IMR-90 (cell line): ENCODE results near the gene KLLN. TPM values are rescaled to one million over a fixed set of nuclear protein-coding genes. Genes with fewer than 3 reads are reported as not detected.

Experiments used
- ATAC-seq: fragments of 200-7000 bp; cut with Tn5 transposase; 2 replicates; pipeline ENCODE4 v1.9.1; 2020; ENCODE audit warnings: low read depth, mild to moderate bottlenecking, moderate library complexity
- BruUV-seq: library from RNA; stranded (reverse); fragments of 400-500 nt; replicated peaks from 2 replicates; lab custom pipeline; 2021; lab: Mats Ljungman, UMichigan
- CTCF ChIA-PET: fragments of 300-600 bp; formaldehyde crosslinking; extraction: SDS; loops from one replicate; lab custom pipeline; 2021; ENCODE audit warnings: antibody characterized with exemption; lab: Yijun Ruan, JAX
- POLR2A ChIA-PET: fragments of 300-600 bp; sonication (Branson Sonifier 250); formaldehyde crosslinking; loops from one replicate; lab custom pipeline; 2022; ENCODE audit warnings: antibody characterized with exemption; ENCODE audit not compliant: unreplicated experiment; lab: Charles Lee
- DNase-seq: peaks from one replicate; pipeline ENCODE4 v3.0.0; 2013
- H2AFZ ChIP-seq: replicated peaks from 2 replicates; pipeline ENCODE3; 2013; ENCODE audit warnings: low read length, mild to moderate bottlenecking; ENCODE audit not compliant: poor library complexity
- H2AK5ac ChIP-seq: 2 replicates; pipeline ENCODE4 v1.6.1; 2013; ENCODE audit warnings: low read depth, low read length, inconsistent platforms
- H2AK9ac ChIP-seq: replicated peaks from 2 replicates; pipeline ENCODE3; 2013; ENCODE audit warnings: mild to moderate bottlenecking, low read depth, low read length, moderate library complexity; ENCODE audit not compliant: poor library complexity
- H2BK120ac ChIP-seq: 2 replicates; pipeline ENCODE4 v1.6.1; 2013; ENCODE audit warnings: low read depth, low read length, inconsistent platforms
- H2BK15ac ChIP-seq: 3 replicates; pipeline ENCODE4 v1.6.1; 2013; ENCODE audit warnings: low read depth, low read length, inconsistent platforms
- H2BK20ac ChIP-seq: 2 replicates; pipeline ENCODE4 v1.6.1; 2013; ENCODE audit warnings: low read depth, mild to moderate bottlenecking, inconsistent platforms, low read length, moderate library complexity
- H2BK5ac ChIP-seq: 2 replicates; pipeline ENCODE4 v1.6.1; 2013; ENCODE audit warnings: mild to moderate bottlenecking, low read depth, low read length, inconsistent platforms; ENCODE audit not compliant: poor library complexity, severe bottlenecking
- H3K14ac ChIP-seq: replicated peaks from 2 replicates; pipeline ENCODE4 v1.6.1; 2013; ENCODE audit warnings: low read depth, low read length, inconsistent platforms
- H3K18ac ChIP-seq: 2 replicates; pipeline ENCODE4 v1.6.1; 2013; ENCODE audit warnings: low read depth, low read length, control low read depth
- H3K23ac ChIP-seq: 2 replicates; pipeline ENCODE4 v1.6.1; 2013; ENCODE audit warnings: low read depth, low read length, inconsistent platforms
- H3K27ac ChIP-seq: 2 replicates; pipeline ENCODE4 v1.5.1; 2013; ENCODE audit warnings: mild to moderate bottlenecking, control low read depth, low read length; ENCODE audit not compliant: insufficient read depth
- H3K27me3 ChIP-seq: 2 replicates; pipeline ENCODE4 v1.6.1; 2013; ENCODE audit warnings: low read length; ENCODE audit not compliant: control insufficient read depth, insufficient read depth
- H3K36me3 ChIP-seq: 2 replicates; pipeline ENCODE4 v1.6.1; 2013; ENCODE audit warnings: low read length, mixed read lengths; ENCODE audit not compliant: control insufficient read depth, insufficient read depth
- H3K4ac ChIP-seq: 2 replicates; pipeline ENCODE4 v1.6.1; 2013; ENCODE audit warnings: low read depth, low read length, inconsistent platforms
- H3K4me1 ChIP-seq: 2 replicates; pipeline ENCODE4 v1.6.1; 2013; ENCODE audit warnings: low read length, mixed read lengths; ENCODE audit not compliant: control insufficient read depth, insufficient read depth
- H3K4me2 ChIP-seq: 2 replicates; pipeline ENCODE4 v1.6.1; 2013; ENCODE audit warnings: low read depth, mild to moderate bottlenecking, control low read depth, low read length, moderate library complexity
- H3K4me3 ChIP-seq: 2 replicates; pipeline ENCODE4 v1.5.1; 2013; ENCODE audit warnings: low read depth, mild to moderate bottlenecking, control low read depth, low read length, moderate library complexity; ENCODE audit not compliant: insufficient read depth
- H3K56ac ChIP-seq: 2 replicates; pipeline ENCODE4 v1.6.1; 2013; ENCODE audit warnings: low read length, inconsistent platforms; ENCODE audit not compliant: insufficient read depth; ENCODE audit errors: extremely low read depth
- H3K79me1 ChIP-seq, 2 experiments: 2 replicates each; pipeline ENCODE4 v1.6.1; 2013; ENCODE audit warnings: low read length in 2 of 2, inconsistent platforms in 1 of 2, low read depth in 1 of 2
- H3K9ac ChIP-seq: 2 replicates; pipeline ENCODE4 v1.6.1; 2013; ENCODE audit warnings: low read depth, low read length, control low read depth
- H3K9me1 ChIP-seq: 2 replicates; pipeline ENCODE4 v1.6.1; 2013; ENCODE audit warnings: low read length, inconsistent platforms; ENCODE audit not compliant: insufficient read depth
- H3K9me3 ChIP-seq: 2 replicates; pipeline ENCODE4 v1.6.1; 2013; ENCODE audit warnings: low read length; ENCODE audit not compliant: control insufficient read depth, insufficient read depth
- H4K20me1 ChIP-seq: 2 replicates; pipeline ENCODE4 v1.6.1; 2013; ENCODE audit warnings: low read length, inconsistent platforms; ENCODE audit not compliant: insufficient read depth
- H4K5ac ChIP-seq: 2 replicates; pipeline ENCODE4 v1.6.1; 2013; ENCODE audit warnings: mild to moderate bottlenecking, low read depth, low read length, control low read depth
- H4K8ac ChIP-seq, 2 experiments: 2 replicates each; pipeline ENCODE4 v1.6.1; 2013; ENCODE audit warnings: low read depth in 2 of 2, low read length in 2 of 2, control low read depth in 1 of 2, inconsistent platforms in 1 of 2
- H4K91ac ChIP-seq: 2 replicates; pipeline ENCODE4 v1.6.1; 2013; ENCODE audit warnings: low read depth, low read length, inconsistent platforms; ENCODE audit not compliant: insufficient read depth
- BHLHE40 ChIP-seq: fragments of 150-350 bp; IDR thresholded peaks from 2 replicates; pipeline ENCODE4 v1.6.1; 2016; ENCODE audit warnings: mild to moderate bottlenecking, low read depth, low read length
- CEBPB ChIP-seq: IDR thresholded peaks from 2 replicates; pipeline ENCODE4 v1.6.1; 2012; ENCODE audit warnings: low read depth, low read length, improper control_type of control experiment
- CHD1 ChIP-seq: IDR thresholded peaks from 2 replicates; pipeline ENCODE4 v1.6.1; 2012; ENCODE audit warnings: low read depth, low read length, improper control_type of control experiment
- CTCF ChIP-seq: conservative IDR thresholded peaks from 2 replicates; pipeline ENCODE4 v1.5.1; 2012; ENCODE audit warnings: mild to moderate bottlenecking, low read depth, low read length, improper control_type of control experiment
- FOS ChIP-seq: fragments of 150-350 bp; IDR thresholded peaks from 2 replicates; pipeline ENCODE4 v1.6.1; 2016; ENCODE audit warnings: low read depth, low read length
- MAFK ChIP-seq: IDR thresholded peaks from 2 replicates; pipeline ENCODE4 v1.6.1; 2012; ENCODE audit warnings: low read depth, low read length, improper control_type of control experiment
- MAZ ChIP-seq: IDR thresholded peaks from 2 replicates; pipeline ENCODE4 v1.6.1; 2012; ENCODE audit warnings: low read depth, mild to moderate bottlenecking, low read length, improper control_type of control experiment, moderate library complexity, borderline replicate concordance
- MXI1 ChIP-seq: IDR thresholded peaks from 2 replicates; pipeline ENCODE4 v1.6.1; 2012; ENCODE audit warnings: low read depth, mild to moderate bottlenecking, low read length, moderate library complexity, borderline replicate concordance
- NFE2L2 ChIP-seq: fragments of 150-350 bp; IDR thresholded peaks from 2 replicates; pipeline ENCODE4 v1.6.1; 2016; ENCODE audit warnings: low read depth, mild to moderate bottlenecking, low read length
- POLR2A ChIP-seq: IDR thresholded peaks from 2 replicates; pipeline ENCODE4 v1.6.1; 2012; ENCODE audit warnings: mild to moderate bottlenecking, low read depth, low read length
- RAD21 ChIP-seq: IDR thresholded peaks from 2 replicates; pipeline ENCODE4 v1.6.1; 2012; ENCODE audit warnings: low read length, improper control_type of control experiment
- RCOR1 ChIP-seq: IDR thresholded peaks from 2 replicates; pipeline ENCODE4 v1.6.1; 2012; ENCODE audit warnings: mild to moderate bottlenecking, low read length, improper control_type of control experiment; ENCODE audit not compliant: insufficient replicate concordance
- RFX5 ChIP-seq: IDR thresholded peaks from 2 replicates; pipeline ENCODE4 v1.8.0; 2012; ENCODE audit warnings: low read depth, mild to moderate bottlenecking, low read length, moderate library complexity
- SMC3 ChIP-seq: fragments of 150-350 bp; IDR thresholded peaks from 2 replicates; pipeline ENCODE4 v1.6.1; 2016; ENCODE audit warnings: low read depth, mild to moderate bottlenecking, antibody characterized with exemption, low read length, moderate library complexity
- WGBS, 2 experiments: methylation state at CpG; one replicate each; pipeline versions ENCODE4 v1.1.5 to v1.1.7; 2013; ENCODE audit warnings: missing lambda C conversion rate in 2 of 2; ENCODE audit not compliant: insufficient read length in 1 of 2; ENCODE audit errors: extremely low coverage in 2 of 2; 5-methylcytosine and 5-hydroxymethylcytosine counted together
- dilution Hi-C: fragments of 300-500 bp; cut with HindIII; formaldehyde crosslinking; loops from one replicate; pipeline ENCODE4 v1.14.3; 2018; ENCODE audit warnings: low sequenced_read_pairs; ENCODE audit not compliant: unreplicated experiment
- in situ Hi-C: fragments of 300-500 bp; cut with MboI; formaldehyde crosslinking; loops from 3 replicates; pipeline ENCODE4 v1.14.3; 2019; ENCODE audit warnings: low sequenced_read_pairs, inconsistent platforms, mixed read lengths
- intact Hi-C: fragments of 100-400 bp; cut with micrococcal nuclease; formaldehyde crosslinking; loops from 2 replicates; pipeline ENCODE4 v1.10.0; 2022
- polyA plus RNA-seq, 3 experiments: library from polyadenylated mRNA; depleted of rRNA; stranded (reverse); fragments of >200 nt; gene quantifications; 2 replicates each; pipeline ENCODE4 v1.2.3, GENCODE V29; 2012; ENCODE audit warnings: low replicate concordance in 1 of 3
- total RNA-seq: library from RNA; depleted of rRNA; stranded (reverse); fragments of >200 nt; gene quantifications from 2 replicates; pipeline ENCODE4 v1.2.3, GENCODE V29; 2012
- TF ChIP-seq, protein P1 (sequence below): fragments of 150-350 bp; IDR thresholded peaks from 2 replicates; pipeline ENCODE4 v1.6.1; 2016; ENCODE audit warnings: low read depth, mild to moderate bottlenecking, low read length, moderate library complexity, borderline replicate concordance
- TF ChIP-seq, protein P2 (sequence below): fragments of 150-350 bp; IDR thresholded peaks from 2 replicates; pipeline ENCODE4 v1.6.1; 2017; ENCODE audit warnings: mild to moderate bottlenecking, antibody characterized with exemption, low read length, low read depth

Gene KLLN
- total and polyA plus RNA-seq, 2 of the 4 experiments (the other 2 are of a cell fraction) = 0.36 TPM

DNA sequence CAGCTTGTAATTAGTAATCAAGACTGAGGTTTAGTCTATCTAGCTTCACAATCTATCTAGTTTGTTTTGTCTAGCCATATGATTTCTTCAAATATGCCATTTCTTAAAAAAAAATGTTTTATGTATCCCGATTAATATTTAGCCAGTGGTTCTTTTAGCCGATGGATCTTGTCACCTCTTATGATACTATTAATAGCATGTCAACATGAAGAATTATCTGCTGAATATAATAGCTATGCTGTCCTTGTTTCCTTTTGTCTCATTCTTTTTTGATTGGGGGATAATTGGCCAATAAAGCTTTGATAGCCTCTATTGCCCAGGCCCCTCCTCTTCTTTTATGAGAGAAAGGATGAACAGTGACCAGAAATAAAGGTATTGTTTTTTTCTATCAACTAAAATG lies 32.9 kb upstream of the KLLN start:
- no peak overlapping the region for H3K4me3 ChIP-seq
- in situ Hi-C loops = no loop called here
- no CpG with 5 or more reads among the region's 2 CpGs for WGBS, 2 experiments

More for the DNA sequence above, 32.9 kb upstream of the KLLN start:
- H2AK9ac ChIP-seq = no peak overlapping the region
- H3K4me2 ChIP-seq = no peak overlapping the region
- no peak overlapping the region for H3K4ac ChIP-seq
- no peak overlapping the region for H4K8ac ChIP-seq
- peaks cover 5% of the 10 kb centered on the region for H3K4me1 ChIP-seq
- H3K9me3 ChIP-seq = no peaks in the 10 kb centered on the region
- no peaks in the 10 kb centered on the region for H3K27me3 ChIP-seq
- no peak overlapping the region for H4K5ac ChIP-seq
- H2BK5ac ChIP-seq = no peak overlapping the region
- intact Hi-C loops = loop anchor here (5.0 kb wide), 1 partner anchor 36 kb away; no protein-coding TSS in a partner anchor
- no peak overlapping the region for H2AK5ac ChIP-seq
- H3K23ac ChIP-seq = no peak overlapping the region
- no peak overlapping the region for H3K9ac ChIP-seq
- H4K91ac ChIP-seq = no peak overlapping the region
- ChIA-PET CTCF (no interaction called here), POLR2A (no interaction called here)
- BruUV-seq = no TSS peak
- no peak overlapping the region for H2BK20ac ChIP-seq
- DNase-seq = no peak
- H2BK120ac ChIP-seq = no peak overlapping the region
- peaks cover 5 to 48% of the 10 kb centered on the region in 2 experiments; a peak in 3 of 4 replicates for H3K79me1 ChIP-seq
- H3K27ac ChIP-seq = no peak overlapping the region
- H2BK15ac ChIP-seq = no peak overlapping the region
- no peak for ATAC-seq
- no peak overlapping the region for H3K56ac ChIP-seq
- H2AFZ ChIP-seq = no peak overlapping the region
- peaks cover 3% of the 10 kb centered on the region; the same call in 1 of the 2 replicates for H3K9me1 ChIP-seq
- dilution Hi-C loops = no loop called here
- H3K18ac ChIP-seq = no peak overlapping the region
- TF ChIP-seq NFE2L2 = no peak
- no peak for TF ChIP-seq MAFK
- TF ChIP-seq FOS = no peak
- no peak for TF ChIP-seq SMC3
- TF ChIP-seq POLR2A = no peak
- no peak for TF ChIP-seq CEBPB
- no peak for TF ChIP-seq BHLHE40
- no peak for TF ChIP-seq RAD21
- TF ChIP-seq, protein P1, sequence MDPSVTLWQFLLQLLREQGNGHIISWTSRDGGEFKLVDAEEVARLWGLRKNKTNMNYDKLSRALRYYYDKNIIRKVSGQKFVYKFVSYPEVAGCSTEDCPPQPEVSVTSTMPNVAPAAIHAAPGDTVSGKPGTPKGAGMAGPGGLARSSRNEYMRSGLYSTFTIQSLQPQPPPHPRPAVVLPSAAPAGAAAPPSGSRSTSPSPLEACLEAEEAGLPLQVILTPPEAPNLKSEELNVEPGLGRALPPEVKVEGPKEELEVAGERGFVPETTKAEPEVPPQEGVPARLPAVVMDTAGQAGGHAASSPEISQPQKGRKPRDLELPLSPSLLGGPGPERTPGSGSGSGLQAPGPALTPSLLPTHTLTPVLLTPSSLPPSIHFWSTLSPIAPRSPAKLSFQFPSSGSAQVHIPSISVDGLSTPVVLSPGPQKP = no peak
- no peak for TF ChIP-seq RFX5
- TF ChIP-seq RCOR1 = no peak
- TF ChIP-seq CHD1 = no peak
- TF ChIP-seq MAZ = no peak
- no peak for TF ChIP-seq CTCF
- no peak for TF ChIP-seq MXI1
- TF ChIP-seq, protein P2, sequence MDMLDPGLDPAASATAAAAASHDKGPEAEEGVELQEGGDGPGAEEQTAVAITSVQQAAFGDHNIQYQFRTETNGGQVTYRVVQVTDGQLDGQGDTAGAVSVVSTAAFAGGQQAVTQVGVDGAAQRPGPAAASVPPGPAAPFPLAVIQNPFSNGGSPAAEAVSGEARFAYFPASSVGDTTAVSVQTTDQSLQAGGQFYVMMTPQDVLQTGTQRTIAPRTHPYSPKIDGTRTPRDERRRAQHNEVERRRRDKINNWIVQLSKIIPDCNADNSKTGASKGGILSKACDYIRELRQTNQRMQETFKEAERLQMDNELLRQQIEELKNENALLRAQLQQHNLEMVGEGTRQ = no peak
- H4K20me1 ChIP-seq = peaks cover 60% of the 10 kb centered on the region
- peaks cover 4% of the 10 kb centered on the region; the same call in 1 of the 2 replicates for H3K36me3 ChIP-seq
- no peak overlapping the region for H3K14ac ChIP-seq
